OCI-LY1 (cell line): ENCODE data around the gene ZNF274.

Source experiments
- H2AFZ ChIP-seq: fragments of 200-600 bp; sonication (generic), shearing (Covaris generic); 2 replicates; pipeline ENCODE4 v1.6.0; 2014; ENCODE audit warnings: antibody characterized with exemption, mild to moderate bottlenecking, low read length
- H3F3A ChIP-seq: fragments of 200-600 bp; sonication (generic), shearing (Covaris generic); 2 replicates; pipeline ENCODE4 v1.6.0; 2014; ENCODE audit warnings: mild to moderate bottlenecking, antibody characterized with exemption, low read length, moderate library complexity; ENCODE audit not compliant: insufficient read depth
- H3K27ac ChIP-seq: fragments of 200-600 bp; sonication (generic); 2 replicates; pipeline ENCODE4 v1.5.1; 2014; ENCODE audit warnings: low read length, mixed run types, mild to moderate bottlenecking, low read depth; ENCODE audit not compliant: poor library complexity, severe bottlenecking
- H3K27me3 ChIP-seq: fragments of 200-600 bp; sonication (generic); 2 replicates; pipeline ENCODE4 v1.6.0; 2014; ENCODE audit warnings: antibody characterized with exemption, mild to moderate bottlenecking, low read length, moderate library complexity; ENCODE audit not compliant: insufficient read depth
- H3K36me3 ChIP-seq: fragments of 200-600 bp; sonication (generic); 2 replicates; pipeline ENCODE4 v1.6.1; 2014; ENCODE audit warnings: mild to moderate bottlenecking, antibody characterized with exemption, low read length, moderate library complexity, mixed read lengths; ENCODE audit not compliant: insufficient read depth
- H3K4me1 ChIP-seq: fragments of 200-600 bp; sonication (generic); 2 replicates; pipeline ENCODE4 v1.5.1; 2014; ENCODE audit warnings: mild to moderate bottlenecking, low read length, moderate library complexity; ENCODE audit not compliant: insufficient read depth, severe bottlenecking
- H3K4me2 ChIP-seq: fragments of 200-600 bp; sonication (generic), shearing (Covaris generic); 2 replicates; pipeline ENCODE4 v1.6.1; 2014; ENCODE audit warnings: low read length
- H3K4me3 ChIP-seq: fragments of 200-600 bp; sonication (generic); 2 replicates; pipeline ENCODE4 v1.5.1; 2014; ENCODE audit warnings: low read length, low read depth, mild to moderate bottlenecking, mixed read lengths; ENCODE audit not compliant: poor library complexity, severe bottlenecking
- H3K79me2 ChIP-seq: fragments of 200-600 bp; shearing (Covaris generic); 2 replicates; pipeline ENCODE4 v1.6.1; 2016; ENCODE audit warnings: mixed run types, low read length, mixed read lengths; ENCODE audit not compliant: insufficient read depth
- H3K9ac ChIP-seq: fragments of 200-600 bp; sonication (generic), shearing (Covaris generic); 2 replicates; pipeline ENCODE4 v1.6.1; 2014; ENCODE audit warnings: mild to moderate bottlenecking, low read length, mixed read lengths
- H3K9me2 ChIP-seq: fragments of 200-600 bp; sonication (generic), shearing (Covaris generic); 2 replicates; pipeline ENCODE4 v1.6.1; 2014; ENCODE audit warnings: low read depth, mild to moderate bottlenecking, low read length, mixed read lengths
- H3K9me3 ChIP-seq: fragments of 200-600 bp; shearing (Covaris generic); 2 replicates; pipeline ENCODE4 v1.6.1; 2014; ENCODE audit warnings: low read length, mixed read lengths
- H4K20me1 ChIP-seq: fragments of 200-600 bp; sonication (generic), shearing (Covaris generic); 2 replicates; pipeline ENCODE4 v1.6.0; 2016; ENCODE audit warnings: mild to moderate bottlenecking, low read length; ENCODE audit not compliant: insufficient read depth
- EZH2 ChIP-seq: fragments of 200-600 bp; sonication (generic), shearing (Covaris generic); IDR thresholded peaks from 2 replicates; pipeline ENCODE4 v1.8.0; 2017; ENCODE audit warnings: borderline replicate concordance, mixed run types, mild to moderate bottlenecking, antibody characterized with exemption, low read length, moderate library complexity, mixed read lengths
- TF ChIP-seq, protein P1 (sequence below): fragments of 200-600 bp; sonication (generic), shearing (Covaris generic); IDR thresholded peaks from 2 replicates; pipeline ENCODE4 v1.5.1; 2017; ENCODE audit warnings: mild to moderate bottlenecking, antibody characterized with exemption, low read length, moderate library complexity, mixed read lengths

Gene ZNF274

DNA sequence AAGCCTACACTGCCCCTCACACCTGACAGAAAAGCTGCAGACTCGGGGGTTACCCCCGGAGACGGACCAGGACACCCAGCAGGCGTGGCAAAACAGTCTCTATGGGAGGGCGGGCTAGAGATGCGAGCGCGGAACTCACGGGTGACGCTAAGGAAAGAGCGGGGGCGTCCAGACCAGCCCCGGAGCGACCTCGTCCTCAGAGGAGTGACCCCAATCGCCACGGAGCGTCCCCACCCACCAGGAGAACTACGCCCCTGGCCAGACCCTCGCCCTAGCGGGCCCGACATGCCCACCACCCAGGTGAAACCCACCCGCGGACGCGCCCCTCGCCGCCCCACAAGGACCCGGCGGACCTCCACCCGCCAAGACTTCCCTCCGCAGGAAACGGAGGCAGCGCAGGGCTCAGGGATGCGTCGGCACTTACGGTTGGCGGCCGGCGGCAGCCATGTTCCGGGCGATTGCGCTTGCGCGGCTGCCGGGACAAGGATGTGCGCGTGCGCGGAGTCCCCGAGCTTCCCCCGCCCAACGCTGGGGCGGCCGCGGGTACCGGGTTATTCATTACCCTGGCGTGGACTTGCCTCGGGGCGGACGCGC lies 32.4 kb upstream of the ZNF274 start, which contains the start of gene ZNF329:
TSS of gene ZNF329 (minus strand) at position 462 of the 594 bp plus-strand sequence. CDS start 21,286 bp downstream, outside the sequence.
- peaks cover 25% of the 10 kb centered on the region for H3K9me3 ChIP-seq
- peak within 1 kb of the TSS; percentile 80 for H3K9ac ChIP-seq
- peak within 1 kb of the TSS; percentile 81 for H3K4me2 ChIP-seq
- 0 out of 2 replicates have a peak, but pooled peaks cover 5% of the 10 kb centered on the region for H3K79me2 ChIP-seq
- H3K9me2 ChIP-seq: no peaks in the 10 kb centered on the region
- peak within 1 kb of the TSS; percentile 100 for H2AFZ ChIP-seq
- H3F3A ChIP-seq: no peaks in the 10 kb centered on the region
- H4K20me1 ChIP-seq: no peaks in the 10 kb centered on the region
- TF ChIP-seq, protein P1, sequence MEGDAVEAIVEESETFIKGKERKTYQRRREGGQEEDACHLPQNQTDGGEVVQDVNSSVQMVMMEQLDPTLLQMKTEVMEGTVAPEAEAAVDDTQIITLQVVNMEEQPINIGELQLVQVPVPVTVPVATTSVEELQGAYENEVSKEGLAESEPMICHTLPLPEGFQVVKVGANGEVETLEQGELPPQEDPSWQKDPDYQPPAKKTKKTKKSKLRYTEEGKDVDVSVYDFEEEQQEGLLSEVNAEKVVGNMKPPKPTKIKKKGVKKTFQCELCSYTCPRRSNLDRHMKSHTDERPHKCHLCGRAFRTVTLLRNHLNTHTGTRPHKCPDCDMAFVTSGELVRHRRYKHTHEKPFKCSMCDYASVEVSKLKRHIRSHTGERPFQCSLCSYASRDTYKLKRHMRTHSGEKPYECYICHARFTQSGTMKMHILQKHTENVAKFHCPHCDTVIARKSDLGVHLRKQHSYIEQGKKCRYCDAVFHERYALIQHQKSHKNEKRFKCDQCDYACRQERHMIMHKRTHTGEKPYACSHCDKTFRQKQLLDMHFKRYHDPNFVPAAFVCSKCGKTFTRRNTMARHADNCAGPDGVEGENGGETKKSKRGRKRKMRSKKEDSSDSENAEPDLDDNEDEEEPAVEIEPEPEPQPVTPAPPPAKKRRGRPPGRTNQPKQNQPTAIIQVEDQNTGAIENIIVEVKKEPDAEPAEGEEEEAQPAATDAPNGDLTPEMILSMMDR: no peak
- no peak for TF ChIP-seq EZH2
- peak within 1 kb of the TSS; percentile 18 for H3K27ac ChIP-seq
- H3K4me3 ChIP-seq: peak within 1 kb of the TSS; percentile 83
- H3K36me3 ChIP-seq: peaks cover 9% of the 10 kb centered on the region
- peaks cover 17% of the 10 kb centered on the region for H3K4me1 ChIP-seq
- no peaks in the 10 kb centered on the region for H3K27me3 ChIP-seq

DNA sequence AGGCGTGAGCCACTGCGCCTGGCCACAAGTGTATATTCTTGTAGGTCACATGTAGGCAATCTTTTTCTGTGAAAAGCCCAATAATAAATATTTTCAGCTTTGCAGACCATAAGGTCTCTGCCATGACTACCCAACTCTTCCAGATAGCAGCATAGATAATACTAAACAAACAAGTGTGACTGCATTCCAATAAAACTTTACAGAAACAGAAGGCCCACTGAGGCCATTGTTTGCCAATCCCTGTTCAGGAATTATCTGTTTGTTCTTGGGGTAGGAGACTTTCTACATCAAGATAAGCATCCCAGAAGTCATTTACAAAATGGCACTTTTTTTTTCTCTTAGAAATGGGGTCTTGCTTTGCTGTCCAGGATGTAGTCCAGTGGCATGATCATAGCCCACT lies 29.5 kb upstream of the ZNF274 start:
- Histone ChIP-seq H3K27me3 (no peaks in the 10 kb centered on the region), H2AFZ (no peak overlapping the region), H3K27ac (no peak overlapping the region), H4K20me1 (no peaks in the 10 kb centered on the region), H3K4me3 (no peak overlapping the region), H3K4me2 (no peak overlapping the region), H3K36me3 (peaks cover 6% of the 10 kb centered on the region), H3K79me2 (0 out of 2 replicates have a peak, but pooled peaks cover 5% of the 10 kb centered on the region), H3K9me3 (peaks cover 22% of the 10 kb centered on the region), H3F3A (no peaks in the 10 kb centered on the region), H3K9me2 (no peaks in the 10 kb centered on the region), H3K9ac (no peak overlapping the region), H3K4me1 (peaks cover 17% of the 10 kb centered on the region)
- TF ChIP-seq EZH2: no peak
- TF ChIP-seq, protein P1: no peak

DNA sequence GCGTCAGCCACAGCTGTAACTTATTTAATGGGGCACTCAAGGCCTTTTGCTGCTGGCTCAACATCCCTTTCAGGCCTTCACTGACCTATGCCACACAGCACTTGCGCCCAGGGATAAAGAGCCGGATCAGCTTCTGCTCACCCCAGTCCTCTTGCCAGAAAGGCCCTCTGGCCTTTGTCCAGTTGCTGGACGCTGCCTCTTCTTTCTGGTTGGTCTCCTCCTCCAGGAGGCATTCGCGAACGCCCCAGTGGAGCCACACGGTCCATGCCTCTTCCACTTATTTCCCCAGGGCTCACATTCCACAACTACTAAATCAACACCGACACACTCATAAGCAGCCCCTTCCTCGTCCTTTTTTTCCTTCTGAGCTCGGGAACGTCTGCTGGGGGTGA lies 28.6 kb upstream of the ZNF274 start:
- Histone ChIP-seq H3F3A (no peaks in the 10 kb centered on the region), H3K36me3 (no peaks in the 10 kb centered on the region; the same call in none of the 2 replicates), H4K20me1 (no peaks in the 10 kb centered on the region), H3K9me2 (no peaks in the 10 kb centered on the region), H3K9ac (peak overlapping the region; percentile 74), H3K4me2 (peak overlapping the region; percentile 74), H3K27ac (no peak overlapping the region), H3K4me1 (peaks cover 17% of the 10 kb centered on the region), H3K27me3 (no peaks in the 10 kb centered on the region), H3K9me3 (peaks cover 15% of the 10 kb centered on the region), H3K4me3 (peak overlapping the region; percentile 74), H2AFZ (no peak overlapping the region), H3K79me2 (0 out of 2 replicates have a peak, but pooled peaks cover 5% of the 10 kb centered on the region)
- TF ChIP-seq, protein P1: no peak
- TF ChIP-seq EZH2: no peak
